Coronary artery (tissue), 2 donors: Measurements from ENCODE around the gene HLA-B.
"Not testable (repeated sequence)": the region's sequence is repeated elsewhere in the genome, so short reads cannot be mapped to it uniquely, and the experiment has no call there.

Experiments used
- DNase-seq: peaks from one replicate; pipeline ENCODE4 v3.0.0-alpha.2; 2017; ENCODE audit warnings: low spot score
- H3K27ac ChIP-seq, 2 donors: fragments of 200-600 bp; sonication (generic); one replicate each; pipeline ENCODE4 v1.5.1; 2016 to 2019
- H3K4me3 ChIP-seq: fragments of 200-600 bp; sonication (generic); 2 replicates; pipeline ENCODE4 v1.5.1; 2016; ENCODE audit warnings: mild to moderate bottlenecking, moderate library complexity
- TF ChIP-seq, protein P1 (sequence below): fragments of 200-600 bp; sonication (generic); IDR thresholded peaks from one replicate; pipeline ENCODE4 v1.5.1; 2019; ENCODE audit warnings: antibody characterized with exemption

The HLA-B gene

DNA sequence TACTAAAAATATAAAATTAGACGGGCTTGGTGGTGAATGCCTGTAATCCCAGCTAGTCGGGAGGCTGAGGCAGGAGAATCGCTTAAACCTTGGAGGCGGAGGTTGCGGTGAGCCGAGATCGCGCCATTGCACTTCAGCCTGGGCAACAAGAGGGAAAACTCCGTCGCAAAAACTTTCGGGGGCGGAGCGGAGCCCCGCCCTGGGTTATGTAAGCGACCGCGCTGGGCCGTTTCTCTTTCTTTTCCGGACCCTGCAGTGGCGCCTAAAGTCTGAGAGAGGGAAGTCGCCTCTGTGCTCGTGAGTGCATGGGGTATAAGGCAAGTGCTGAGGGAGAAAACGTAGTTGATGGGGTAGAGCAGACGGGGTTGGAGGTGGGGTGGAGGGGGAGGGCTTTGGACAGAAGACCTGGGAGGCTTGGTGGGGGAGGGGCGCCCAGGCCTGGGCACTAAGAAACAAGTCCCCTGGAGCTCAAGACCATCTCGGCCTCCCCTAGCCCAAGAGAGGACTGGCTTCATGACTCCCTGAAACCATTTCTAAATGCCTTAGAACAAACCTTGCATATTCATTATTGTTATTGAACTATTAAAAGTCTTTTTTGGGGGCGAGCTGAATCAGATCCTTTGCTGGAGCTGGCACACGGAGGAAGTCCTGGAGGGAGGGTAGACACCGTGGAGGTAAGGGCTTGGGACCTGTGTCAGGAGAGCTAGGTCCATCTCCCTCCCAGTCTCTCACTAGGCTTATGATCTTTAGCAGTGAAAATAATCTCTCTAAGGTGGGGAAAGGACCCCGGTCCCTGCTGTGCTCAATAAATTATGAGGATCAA, 43.7 kb upstream of the HLA-B start:
- peak overlapping the region; percentile 99 for H3K27ac ChIP-seq
- H3K4me3 ChIP-seq: peak overlapping the region; percentile 94
- TF ChIP-seq, protein P1, sequence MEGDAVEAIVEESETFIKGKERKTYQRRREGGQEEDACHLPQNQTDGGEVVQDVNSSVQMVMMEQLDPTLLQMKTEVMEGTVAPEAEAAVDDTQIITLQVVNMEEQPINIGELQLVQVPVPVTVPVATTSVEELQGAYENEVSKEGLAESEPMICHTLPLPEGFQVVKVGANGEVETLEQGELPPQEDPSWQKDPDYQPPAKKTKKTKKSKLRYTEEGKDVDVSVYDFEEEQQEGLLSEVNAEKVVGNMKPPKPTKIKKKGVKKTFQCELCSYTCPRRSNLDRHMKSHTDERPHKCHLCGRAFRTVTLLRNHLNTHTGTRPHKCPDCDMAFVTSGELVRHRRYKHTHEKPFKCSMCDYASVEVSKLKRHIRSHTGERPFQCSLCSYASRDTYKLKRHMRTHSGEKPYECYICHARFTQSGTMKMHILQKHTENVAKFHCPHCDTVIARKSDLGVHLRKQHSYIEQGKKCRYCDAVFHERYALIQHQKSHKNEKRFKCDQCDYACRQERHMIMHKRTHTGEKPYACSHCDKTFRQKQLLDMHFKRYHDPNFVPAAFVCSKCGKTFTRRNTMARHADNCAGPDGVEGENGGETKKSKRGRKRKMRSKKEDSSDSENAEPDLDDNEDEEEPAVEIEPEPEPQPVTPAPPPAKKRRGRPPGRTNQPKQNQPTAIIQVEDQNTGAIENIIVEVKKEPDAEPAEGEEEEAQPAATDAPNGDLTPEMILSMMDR: no peak
- peak; percentile 86 for DNase-seq

DNA sequence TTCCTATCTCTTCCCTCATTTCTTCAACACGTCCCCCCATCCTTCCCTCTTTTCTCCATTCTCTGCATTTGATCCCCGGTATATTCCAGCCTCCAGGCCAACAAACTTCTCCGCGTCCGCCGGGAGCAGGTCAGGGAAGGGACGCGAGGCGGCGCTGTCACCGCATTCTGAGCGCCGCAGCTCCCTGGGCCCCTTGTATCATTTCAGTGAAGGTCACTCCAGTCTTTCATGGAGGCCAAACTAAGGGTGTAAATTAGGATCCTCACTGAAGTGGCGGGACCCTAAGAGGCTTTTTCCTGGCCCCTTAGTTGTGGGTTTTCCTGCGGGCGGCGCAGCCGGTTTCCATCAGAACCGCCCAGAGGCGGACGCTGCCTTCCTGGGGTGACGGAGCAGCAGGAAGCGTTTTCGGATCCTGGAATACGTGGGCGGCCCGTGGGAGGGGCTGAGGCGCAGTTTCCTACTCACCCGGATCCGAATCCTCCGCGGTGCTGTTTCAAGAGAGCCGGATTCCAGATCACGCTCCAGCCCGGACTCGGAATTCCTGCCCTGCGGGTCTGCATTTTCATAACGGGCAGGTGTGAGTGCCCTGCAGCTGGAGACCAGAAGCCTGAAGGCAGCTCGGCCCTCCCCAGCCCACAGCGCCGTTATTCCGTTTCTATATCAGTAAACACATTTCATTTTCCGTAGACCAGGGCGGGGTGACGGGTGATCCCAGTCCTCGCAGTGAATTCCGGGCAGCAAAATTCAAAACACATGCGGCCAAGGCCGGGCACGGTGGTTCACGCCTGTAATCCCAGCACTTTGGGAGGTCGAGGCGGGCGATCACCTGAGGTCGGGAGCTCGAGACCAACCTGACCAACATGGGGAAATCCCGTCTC, 42.8 kb upstream of the HLA-B start:
- Histone ChIP-seq H3K27ac (peak overlapping the region; percentile 99), H3K4me3 (peak overlapping the region; percentile 94)
- TF ChIP-seq, protein P1: peak; percentile 74
- DNase-seq: peak; percentile 96

DNA sequence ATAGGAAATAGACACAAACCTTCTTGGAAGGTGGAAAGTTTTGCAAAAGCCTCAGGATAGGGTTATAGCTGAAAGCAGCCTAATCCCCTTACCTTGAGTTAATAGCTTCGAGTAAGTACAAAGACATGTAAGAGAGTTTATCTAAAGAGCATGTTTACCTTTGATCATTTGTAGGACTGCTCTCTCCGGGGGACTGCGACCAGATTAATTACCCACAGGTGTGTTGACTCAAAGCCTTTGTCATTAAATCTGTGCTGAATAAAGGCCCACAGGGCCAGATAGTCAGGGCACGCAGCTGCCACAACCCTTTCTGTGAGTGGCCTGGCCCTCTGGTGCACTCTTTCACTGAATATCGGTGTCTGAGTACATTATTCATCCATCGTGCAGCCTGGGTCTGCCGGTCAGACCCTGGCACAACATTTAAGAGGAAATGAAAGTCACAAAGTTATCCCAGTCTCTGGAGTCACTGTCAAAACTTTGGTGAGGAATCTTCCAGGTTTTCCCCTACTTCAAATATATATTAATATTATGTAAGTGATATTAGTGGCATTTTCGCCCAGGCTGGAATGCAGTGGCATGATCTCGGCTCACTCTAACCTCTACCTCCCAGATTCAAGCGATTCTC, 41.0 kb upstream of the HLA-B start:
- DNase-seq: no peak
- TF ChIP-seq, protein P1: no peak
- Histone ChIP-seq H3K4me3 (no peak overlapping the region), H3K27ac (no peak overlapping the region)

DNA sequence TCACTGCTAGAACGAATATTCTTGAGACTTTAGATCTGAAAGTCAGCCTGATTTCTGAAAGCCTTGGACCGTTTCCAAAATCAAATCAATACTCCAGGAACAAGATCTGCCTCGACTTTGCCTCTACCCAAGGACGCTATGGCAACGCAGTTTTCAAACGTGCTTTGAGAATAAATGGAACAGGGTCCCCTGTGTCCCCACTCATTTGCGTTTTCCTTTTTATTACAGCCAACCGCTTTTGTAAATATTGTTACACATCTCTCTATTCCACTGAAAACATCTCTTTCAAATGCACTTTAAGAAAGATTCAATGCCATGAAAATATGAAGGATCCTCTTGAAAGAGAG, 40.1 kb upstream of the HLA-B start:
- H3K4me3 ChIP-seq, H3K27ac ChIP-seq, DNase-seq: not testable (repeated sequence)

DNA sequence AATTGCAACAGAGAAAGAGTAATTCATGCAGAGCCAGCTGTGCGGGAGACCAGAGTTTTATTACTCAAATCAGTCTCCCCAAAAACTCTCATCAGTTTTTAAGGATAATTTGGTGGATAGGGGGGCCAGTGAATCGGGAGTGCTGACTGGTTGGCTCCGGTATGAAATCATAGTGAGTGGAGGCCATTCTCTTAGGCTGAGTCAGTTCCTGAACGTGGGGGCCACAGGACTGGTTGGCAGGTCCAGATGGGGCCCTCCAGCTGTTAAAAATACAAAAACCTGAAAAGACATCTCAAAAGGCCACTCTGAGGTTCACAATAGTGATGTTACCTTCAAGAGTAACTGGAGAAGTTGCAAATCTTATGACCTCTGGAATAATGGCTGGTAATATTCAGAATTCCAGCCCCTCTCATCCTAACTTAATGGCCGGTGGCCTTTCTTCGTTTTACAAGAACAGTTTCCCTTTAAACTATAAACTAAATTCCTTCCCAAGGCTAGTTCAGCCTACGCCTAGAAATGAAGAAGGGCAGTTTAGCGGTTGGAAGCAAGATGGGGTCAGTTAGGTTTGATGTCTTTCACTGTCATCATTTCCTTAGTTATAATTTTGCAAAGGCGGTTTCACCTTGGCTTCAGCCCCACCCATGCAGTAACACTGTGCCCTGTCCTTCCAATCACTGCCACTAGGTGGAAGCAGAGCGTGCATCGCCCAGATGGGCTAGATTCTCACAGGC, 39.6 kb upstream of the HLA-B start:
- H3K4me3 ChIP-seq: no peak overlapping the region
- no peak overlapping the region for H3K27ac ChIP-seq
- no peak for DNase-seq
- TF ChIP-seq, protein P1: peak; percentile 90

DNA sequence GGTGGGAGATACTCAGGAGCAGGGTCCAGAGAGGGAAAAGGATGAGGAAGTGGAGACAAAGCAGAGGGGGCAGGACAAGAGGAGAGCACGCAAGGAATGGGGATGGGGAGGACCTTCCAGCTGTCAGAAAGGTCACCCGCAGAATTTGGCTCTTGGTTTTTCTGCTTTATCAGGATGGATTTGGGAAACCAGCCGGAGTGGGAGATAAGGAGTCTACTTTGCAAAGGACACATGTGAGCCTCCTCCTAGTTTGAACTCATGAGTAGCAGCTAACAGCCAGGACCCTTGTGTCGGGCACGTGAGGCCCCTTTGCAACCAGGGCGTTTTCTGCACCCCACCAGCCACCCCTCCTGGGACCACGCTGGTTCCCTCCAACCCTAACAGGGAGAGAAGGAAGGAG, 38.9 kb upstream of the HLA-B start:
- TF ChIP-seq, protein P1: no peak
- Histone ChIP-seq H3K27ac (no peak overlapping the region), H3K4me3 (no peak overlapping the region)
- no peak for DNase-seq

DNA sequence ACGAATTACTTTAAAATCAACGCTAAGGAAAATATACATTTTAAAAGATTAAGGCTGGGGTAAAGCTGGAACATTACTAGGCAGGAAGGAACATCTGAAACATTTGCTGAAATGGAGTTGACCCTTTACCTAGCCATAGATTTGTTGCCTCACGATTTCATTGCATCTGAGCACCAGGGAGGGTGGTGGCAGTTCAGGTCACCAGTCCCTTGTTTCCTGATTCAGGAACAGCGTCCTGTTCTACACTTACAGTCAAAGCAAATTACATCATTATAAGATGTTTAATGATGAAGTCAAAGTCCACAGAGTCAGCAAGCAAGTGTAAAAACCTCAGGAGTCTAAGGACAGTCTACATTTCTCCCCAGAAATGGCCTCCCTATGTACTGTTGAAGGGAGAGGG, 37.4 kb upstream of the HLA-B start:
- no peak for DNase-seq
- Histone ChIP-seq H3K4me3 (no peak overlapping the region), H3K27ac (no peak overlapping the region)
- TF ChIP-seq, protein P1: no peak
